H7 (cell line): ENCODE data around the gene ACKR3. TPM values are rescaled to one million over a fixed set of nuclear protein-coding genes. Genes with fewer than 3 reads are reported as not detected.

Experiments
- DNase-seq: peaks from one replicate; pipeline ENCODE4 v3.0.0; 2012
- H3K27me3 ChIP-seq: 2 replicates; pipeline ENCODE4 v1.6.0; 2011; ENCODE audit warnings: mild to moderate bottlenecking, low read length; ENCODE audit not compliant: control insufficient read depth, insufficient read depth
- H3K36me3 ChIP-seq: replicated peaks from 2 replicates; pipeline ENCODE4 v1.5.1; 2011; ENCODE audit warnings: low read length; ENCODE audit not compliant: control insufficient read depth, insufficient read depth
- H3K4me3 ChIP-seq: 2 replicates; pipeline ENCODE4 v1.5.1; 2011; ENCODE audit warnings: low read depth, mild to moderate bottlenecking, control low read depth, low read length, moderate library complexity; ENCODE audit not compliant: insufficient read depth
- total RNA-seq: library from RNA; depleted of rRNA; stranded (reverse); fragments of >200 nt; shearing (Covaris generic); gene quantifications from 2 replicates; pipeline ENCODE4 v1.2.3, GENCODE V29; 2014

ACKR3 gene
- total RNA-seq, 1 experiment from 2014 or later = 13.2 TPM

- Histone ChIP-seq H3K4me3 (no peak overlapping the region), H3K36me3 (no peaks in the 10 kb centered on the region), H3K27me3 (no peaks in the 10 kb centered on the region)
- DNase-seq = no peak
Measured at GRCh38 chr2:236600158-236600557, 30.5 kb downstream of the ACKR3 start.

- no peaks in the 10 kb centered on the region for H3K27me3 ChIP-seq
- DNase-seq = no peak
- H3K4me3 ChIP-seq = no peak overlapping the region
Measured at GRCh38 chr2:236600892-236601291, 31.3 kb downstream of the ACKR3 start.

GRCh38 chr2:236601316-236602202 is 31.9 kb downstream of the ACKR3 start:
- no peak for DNase-seq

More at GRCh38 chr2:236600892-236601291, 31.3 kb downstream of the ACKR3 start:
- H3K36me3 ChIP-seq = no peaks in the 10 kb centered on the region

DNA sequence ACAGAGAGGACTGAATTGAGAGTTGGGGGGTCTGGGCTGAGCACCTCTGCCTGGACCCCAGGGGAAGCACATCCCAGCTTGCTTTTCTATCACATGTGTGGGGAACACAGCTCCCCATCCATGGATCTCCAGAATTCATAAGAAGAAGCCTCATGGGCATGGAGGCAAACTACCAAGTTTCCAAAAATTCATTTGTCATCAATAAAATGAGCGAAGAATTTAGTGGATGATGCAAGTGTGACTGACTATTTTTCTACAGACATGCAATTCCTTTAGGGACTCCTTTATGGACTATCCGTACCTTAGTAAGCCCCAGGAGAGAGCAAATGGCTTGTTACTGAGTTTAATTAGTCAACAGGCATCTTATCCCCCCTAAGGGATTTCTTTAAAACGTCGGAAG is 33.1 kb downstream of the ACKR3 start:
- no peaks in the 10 kb centered on the region for H3K27me3 ChIP-seq
- no peak for DNase-seq
- H3K36me3 ChIP-seq = no peaks in the 10 kb centered on the region
- no peak overlapping the region for H3K4me3 ChIP-seq

More at GRCh38 chr2:236601316-236602202, 31.9 kb downstream of the ACKR3 start:
- H3K36me3 ChIP-seq = no peaks in the 10 kb centered on the region
- no peak overlapping the region for H3K4me3 ChIP-seq
- H3K27me3 ChIP-seq = no peaks in the 10 kb centered on the region

- Histone ChIP-seq H3K4me3 (no peak overlapping the region), H3K36me3 (no peaks in the 10 kb centered on the region), H3K27me3 (no peaks in the 10 kb centered on the region)
- no peak for DNase-seq
Measured at GRCh38 chr2:236603361-236604015, 33.9 kb downstream of the ACKR3 start.

DNA sequence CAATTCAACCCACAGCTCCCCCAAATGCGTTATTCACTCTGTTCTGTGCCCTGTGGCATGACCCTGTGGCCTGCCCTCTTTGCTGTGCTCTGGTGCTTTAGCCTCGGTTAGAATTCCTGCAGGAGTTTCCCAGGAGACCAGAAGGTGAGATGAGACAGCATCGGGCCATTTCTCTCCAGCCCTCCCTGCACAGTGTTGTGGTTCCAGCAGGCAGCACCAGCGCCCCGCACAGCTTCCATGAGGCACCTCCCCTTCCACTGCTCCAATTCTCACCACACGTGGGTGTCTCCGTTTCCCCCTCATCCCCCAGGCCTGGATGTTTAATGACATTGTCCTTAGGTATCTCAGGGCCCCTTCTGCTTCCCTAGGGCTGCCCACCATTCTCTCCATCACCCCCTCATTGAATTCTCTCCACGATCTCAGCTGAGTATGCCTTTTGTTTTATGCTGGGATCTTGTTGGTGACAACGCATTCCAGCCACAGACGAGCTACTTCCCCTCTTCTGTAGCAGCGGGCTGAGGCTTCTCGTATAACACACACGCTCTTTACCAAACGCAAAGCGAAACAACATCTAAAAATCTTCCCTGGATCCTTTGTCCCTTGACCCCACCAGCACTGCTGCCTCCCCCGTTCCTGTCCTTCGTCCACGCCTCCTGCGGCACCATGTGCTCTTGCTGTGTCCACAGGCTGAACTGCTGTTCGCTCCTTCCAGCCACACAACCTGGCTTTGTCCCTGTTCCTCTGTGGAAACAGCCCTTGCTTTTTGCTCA is 35.1 kb downstream of the ACKR3 start:
- H3K36me3 ChIP-seq = no peaks in the 10 kb centered on the region
- H3K4me3 ChIP-seq = no peak overlapping the region
- H3K27me3 ChIP-seq = no peaks in the 10 kb centered on the region
- DNase-seq = no peak

GRCh38 chr2:236605345-236605734 is 35.7 kb downstream of the ACKR3 start:
- no peak for DNase-seq
- H3K36me3 ChIP-seq = no peaks in the 10 kb centered on the region
- H3K4me3 ChIP-seq = no peak overlapping the region
- no peaks in the 10 kb centered on the region for H3K27me3 ChIP-seq

DNA sequence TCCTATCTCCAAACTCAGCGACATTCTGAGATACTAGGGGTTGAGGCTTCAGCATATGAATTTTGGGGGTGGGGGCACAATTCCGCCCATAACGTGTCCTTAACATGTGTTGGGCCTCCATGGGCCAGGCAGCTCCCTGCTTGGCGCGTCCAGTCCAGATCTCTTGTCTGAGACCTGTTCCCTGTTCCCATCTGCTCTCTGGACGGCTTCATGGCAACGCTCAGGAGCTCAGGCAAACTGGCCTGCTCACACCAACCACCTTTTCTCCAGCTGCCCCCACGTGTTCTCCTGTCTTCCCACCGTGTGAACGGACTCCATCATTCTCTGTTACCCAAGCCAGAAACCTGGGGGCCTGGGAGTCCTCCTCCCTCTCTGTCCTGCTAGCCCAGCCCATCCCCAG is 36.4 kb downstream of the ACKR3 start:
- no peaks in the 10 kb centered on the region for H3K36me3 ChIP-seq
- H3K27me3 ChIP-seq = no peaks in the 10 kb centered on the region
- no peak overlapping the region for H3K4me3 ChIP-seq
- DNase-seq = no peak

DNA sequence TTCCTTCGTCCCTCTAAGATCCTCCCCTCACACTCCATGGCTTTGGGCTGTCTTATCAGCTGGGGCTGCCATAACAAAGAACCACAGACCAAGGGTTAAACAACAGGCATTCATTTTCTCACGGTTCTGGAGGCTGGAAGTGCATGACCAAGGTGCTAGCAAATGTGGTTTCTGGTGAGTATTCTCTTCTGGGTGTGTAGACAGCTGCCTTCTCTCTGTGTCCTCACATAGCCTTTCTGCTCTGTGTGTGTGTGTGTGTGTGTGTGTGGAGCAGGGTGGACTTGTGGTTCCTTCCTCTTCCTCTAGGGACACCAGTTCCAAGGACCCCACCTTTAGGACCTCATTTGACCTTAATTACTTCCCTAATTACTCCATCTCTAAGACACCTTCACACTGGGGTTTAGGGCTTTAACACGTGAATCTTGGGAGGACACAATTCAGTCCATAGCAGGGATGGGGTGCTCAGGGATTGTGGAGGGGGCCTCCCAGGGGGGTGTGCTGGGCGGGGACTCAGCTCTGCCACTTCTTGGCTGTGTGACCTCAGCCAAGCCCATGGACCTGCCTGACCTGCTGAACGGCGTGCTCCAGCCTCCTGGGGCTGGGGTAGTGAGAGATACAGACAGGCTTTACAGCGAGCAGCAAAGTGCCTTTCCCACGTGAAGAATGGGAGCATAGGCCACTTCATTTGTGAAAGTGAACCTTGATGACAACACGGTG is 38.0 kb downstream of the ACKR3 start:
- peak; percentile 71 for DNase-seq
- Histone ChIP-seq H3K27me3 (no peaks in the 10 kb centered on the region), H3K4me3 (no peak overlapping the region), H3K36me3 (no peaks in the 10 kb centered on the region)

DNA sequence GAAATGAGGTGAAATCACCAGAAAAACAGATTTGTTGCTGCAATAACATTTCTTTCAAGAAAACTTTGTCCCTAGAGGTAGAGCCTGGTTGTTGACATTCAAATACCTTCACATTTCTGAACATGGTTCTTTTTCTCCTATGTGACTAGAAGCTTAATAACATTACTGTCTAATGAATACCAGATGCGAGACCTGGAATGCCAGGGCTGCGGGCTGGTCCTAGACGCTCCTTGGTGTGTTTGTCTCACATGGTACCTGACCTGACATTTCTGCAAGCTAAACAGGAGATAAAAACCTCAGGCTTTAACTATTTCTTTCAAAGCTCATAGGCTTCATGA is 38.5 kb downstream of the ACKR3 start:
- Histone ChIP-seq H3K36me3 (no peaks in the 10 kb centered on the region), H3K27me3 (no peaks in the 10 kb centered on the region), H3K4me3 (no peak overlapping the region)
- no peak for DNase-seq

DNA sequence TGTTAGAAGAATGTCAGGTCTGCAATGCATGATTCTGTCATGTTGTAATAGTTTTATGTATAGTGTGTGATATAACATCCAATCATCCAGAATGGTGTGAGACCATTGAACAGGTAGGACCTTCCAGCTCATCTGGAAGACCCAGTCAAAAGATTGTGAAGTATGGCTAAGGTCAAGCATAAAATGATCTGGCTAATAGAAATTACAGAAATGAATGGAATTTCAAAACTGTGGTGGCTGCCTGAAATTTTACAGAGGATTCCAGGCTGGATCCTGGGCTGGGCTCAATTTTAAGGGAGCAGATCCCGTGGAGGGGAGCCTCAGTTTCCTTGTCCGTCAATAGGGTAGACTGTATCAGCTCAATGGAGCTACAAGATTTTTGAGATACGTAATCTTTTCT is 39.1 kb downstream of the ACKR3 start:
- no peaks in the 10 kb centered on the region for H3K27me3 ChIP-seq
- no peaks in the 10 kb centered on the region for H3K36me3 ChIP-seq
- DNase-seq = no peak
- no peak overlapping the region for H3K4me3 ChIP-seq

DNA sequence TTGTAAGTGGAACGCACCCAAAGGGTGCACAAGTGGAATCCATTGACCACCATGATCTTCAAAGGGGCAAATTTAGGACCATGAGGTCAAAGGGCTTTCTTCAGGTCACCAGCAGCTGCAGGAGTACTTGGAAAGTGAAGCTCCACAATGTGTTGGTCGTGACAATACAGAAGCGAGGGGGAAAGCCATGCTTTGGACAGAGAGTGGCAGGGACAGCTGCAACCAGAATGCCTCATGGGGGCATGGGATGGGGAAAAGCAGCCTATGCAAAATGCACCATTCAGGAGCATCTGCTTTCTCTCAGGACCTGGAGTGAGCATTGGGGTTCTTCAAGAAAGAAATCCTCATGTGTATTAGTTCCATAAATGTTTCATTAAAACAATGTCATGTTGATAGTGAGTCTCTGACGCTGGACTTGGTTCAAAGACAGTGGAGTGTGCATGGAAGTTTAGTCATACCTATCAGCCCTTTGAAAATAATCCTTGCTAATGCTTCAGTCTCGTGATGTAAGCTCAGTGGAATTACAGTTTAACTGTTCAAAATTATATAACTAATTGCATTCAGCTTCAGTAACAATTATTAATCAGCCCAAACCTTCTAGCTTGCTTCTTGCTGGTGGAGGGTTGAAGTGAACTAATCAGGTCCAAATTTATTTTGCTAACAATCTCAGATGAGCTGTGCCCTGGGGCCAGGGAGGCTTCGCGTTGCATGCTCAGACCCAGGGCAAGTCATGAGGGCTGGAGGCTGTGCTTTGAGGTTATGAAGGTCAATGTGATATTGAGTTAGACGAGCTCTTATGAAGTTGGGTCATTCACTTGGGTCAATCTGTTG is 41.6 kb downstream of the ACKR3 start:
- no peak for DNase-seq
- Histone ChIP-seq H3K36me3 (no peaks in the 10 kb centered on the region), H3K4me3 (no peak overlapping the region), H3K27me3 (no peaks in the 10 kb centered on the region)

DNA sequence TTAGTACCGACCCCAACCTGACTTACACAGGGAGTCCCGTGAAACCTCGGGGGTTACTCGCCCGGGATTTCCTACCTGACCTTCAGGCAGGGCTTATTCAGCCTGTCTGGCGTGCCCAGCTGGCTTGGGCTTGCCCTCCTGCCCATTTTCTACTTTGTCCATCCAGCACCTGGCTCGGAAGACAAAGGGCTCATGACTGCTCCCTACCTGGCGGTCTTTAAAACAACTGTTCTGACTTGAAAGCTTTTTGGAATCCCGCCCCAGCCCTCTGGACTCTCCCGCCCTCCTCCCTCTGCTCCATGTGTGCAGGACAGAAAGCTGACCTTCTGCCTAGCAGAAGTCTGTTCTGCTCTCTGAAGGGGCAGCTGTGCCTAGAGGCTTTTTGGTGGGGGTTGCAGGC is 43.1 kb downstream of the ACKR3 start:
- no peak overlapping the region for H3K4me3 ChIP-seq
- H3K36me3 ChIP-seq = no peaks in the 10 kb centered on the region
- no peaks in the 10 kb centered on the region for H3K27me3 ChIP-seq
- DNase-seq = peak; percentile 65

DNA sequence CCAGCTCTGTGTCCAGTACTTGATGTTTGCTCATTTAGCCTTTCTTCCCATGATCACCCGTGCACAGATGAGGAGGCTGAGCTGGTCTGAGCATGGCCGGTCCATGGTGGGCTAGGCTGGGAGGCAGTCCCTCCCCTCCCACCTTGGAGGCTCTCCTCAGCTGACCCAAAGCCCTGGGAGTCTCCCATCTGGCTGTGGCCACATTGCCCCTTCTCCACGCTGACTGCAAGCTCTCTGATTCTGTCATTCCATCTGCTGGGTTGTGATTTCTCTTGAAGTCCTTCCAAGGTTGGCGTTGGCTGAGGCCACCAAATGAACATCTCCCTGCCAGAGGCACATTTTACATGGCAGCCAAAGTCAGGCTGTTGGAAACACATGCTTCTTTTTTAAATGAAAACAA is 44.0 kb downstream of the ACKR3 start:
- Histone ChIP-seq H3K4me3 (no peak overlapping the region), H3K36me3 (no peaks in the 10 kb centered on the region), H3K27me3 (no peaks in the 10 kb centered on the region)
- no peak for DNase-seq
